ENCODE results near the gene CDCA8. TPM values are rescaled to one million over a fixed set of nuclear protein-coding genes. Genes with fewer than 3 reads are reported as not detected.
A peak's percentile ranks its signal among the peaks of the same experiment; 100 is the strongest.
"Not testable (repeated sequence)": the region's sequence is repeated elsewhere in the genome, so short reads cannot be mapped to it uniquely, and the experiment has no call there.

The CDCA8 gene
- polyA plus RNA-seq, 2 of the 4 experiments (the other 2 are of a cell fraction) = 26.8 to 32.1 TPM

GRCh38 chr1:37682334-37682987 is 9.9 kb upstream of the CDCA8 start:
- TF ChIP-seq HOXB13 (CRISPR knock-in tag; IDR thresholded peaks at IDR 0.05; ENCODE audit: low read depth) (no peak), RAD21 (conservative IDR thresholded peaks at IDR 0.05 in 1 of 2, IDR thresholded peaks at IDR 0.05 in 1 of 2) (peak; percentile 75 to 79), SMC3 (IDR thresholded peaks at IDR 0.05) (peak; percentile 71), CTCF (IDR thresholded peaks at IDR 0.05) (peak; percentile 76)
- Histone ChIP-seq H3K4me1 (no peaks in the 10 kb centered on the region), H3K9me3 (no peaks in the 10 kb centered on the region), H3K4me3 (no peak overlapping the region), H3K4me2 (no peak overlapping the region), H3K27ac (no peak overlapping the region)
- ChIA-PET POLR2A (no interaction called here), CTCF (interaction anchor here (0.7 to 7.7 kb wide), 45 partner anchors 8 to 1296 kb away, joined by 3 to 128 read pairs (median 4); partner anchors contain the start of genes CDCA8, GNL2 and MEAF6)
- DNase-seq (ENCODE audit: low read depth in 1 of 2, low spot score in 1 of 2) (peak; percentile 40 to 44), FAIRE-seq (no peak), ATAC-seq (peak; percentile 59 to 87; a peak in 5 of 6 replicates)
- WGBS (ENCODE audit: missing lambda C conversion rate) = 65% methylated on average over 5 of the region's 5 CpGs

- POLR2A ChIA-PET; H3K9me3 ChIP-seq; FAIRE-seq; H3K4me2 ChIP-seq; H3K27ac ChIP-seq; DNase-seq (ENCODE audit: low read depth in 1 of 2, low spot score in 1 of 2); ATAC-seq; H3K4me1 ChIP-seq; H3K4me3 ChIP-seq: not testable (repeated sequence)
- 92% methylated on average over 9 of the region's 9 CpGs for WGBS (ENCODE audit: missing lambda C conversion rate)
- CTCF ChIA-PET = interaction anchor here (1.2 to 7.7 kb wide), 10 partner anchors 8 to 1297 kb away, joined by 3 to 128 read pairs (median 8); partner anchors contain the start of gene CDCA8
These were observed 8.1 kb upstream of the CDCA8 start for GRCh38 chr1:37684182-37684581.

- H3K4me1 ChIP-seq = peaks cover 10% of the 10 kb centered on the region; the same call in 1 of the 3 replicates
- TF ChIP-seq GATA3 (IDR thresholded peaks at IDR 0.05; ENCODE audit: borderline replicate concordance) = no peak
- no peak for TF ChIP-seq RARB (CRISPR knock-in tag; IDR thresholded peaks at IDR 0.05)
- no peak for TF ChIP-seq KDM5A (IDR thresholded peaks at IDR 0.05)
- TF ChIP-seq FOXS1 (CRISPR knock-in tag; IDR thresholded peaks at IDR 0.05) = no peak
- TF ChIP-seq CTCF (IDR thresholded peaks at IDR 0.05) = no peak
- H3K9me3 ChIP-seq = no peaks in the 10 kb centered on the region
- WGBS (ENCODE audit: missing lambda C conversion rate) = 85% methylated on average over 3 of the region's 3 CpGs
- FAIRE-seq (no peak), DNase-seq (ENCODE audit: low read depth in 1 of 2, low spot score in 1 of 2) (no peak), ATAC-seq (no peak)
- no peak overlapping the region for H3K4me3 ChIP-seq
- H3K4me2 ChIP-seq = no peak overlapping the region
- CTCF ChIA-PET = interaction anchor here (0.9 to 1.7 kb wide), 3 partner anchors 13 to 123 kb away, joined by 3 to 7 read pairs (median 7); no protein-coding TSS in a partner anchor
- POLR2A ChIA-PET = no interaction called here
- no peak overlapping the region for H3K27ac ChIP-seq
These were observed 6.6 kb upstream of the CDCA8 start for GRCh38 chr1:37685722-37686121.

GRCh38 chr1:37687764-37688163 is 4.6 kb upstream of the CDCA8 start:
- DNase-seq (ENCODE audit: low read depth in 1 of 2, low spot score in 1 of 2); FAIRE-seq; POLR2A ChIA-PET; H3K4me2 ChIP-seq; H3K27ac ChIP-seq; ATAC-seq; H3K4me3 ChIP-seq; CTCF ChIA-PET; H3K9me3 ChIP-seq: not testable (repeated sequence)
- WGBS (ENCODE audit: missing lambda C conversion rate) = 94% methylated on average over 2 of the region's 2 CpGs
- H3K4me1 ChIP-seq = peaks cover 14% of the 10 kb centered on the region; the same call in 2 of the 3 replicates

GRCh38 chr1:37688926-37689325 is 3.4 kb upstream of the CDCA8 start:
- DNase-seq (ENCODE audit: low read depth in 1 of 2, low spot score in 1 of 2) (no peak), FAIRE-seq (no peak), ATAC-seq (no peak)
- H3K4me3 ChIP-seq = peak overlapping the region; percentile 81
- no peak overlapping the region; a peak in 1 of 6 replicates for H3K27ac ChIP-seq
- CTCF ChIA-PET = interaction anchor here (0.6 to 1.4 kb wide), 5 partner anchors 11 to 171 kb away, joined by 3 to 8 read pairs (median 4); partner anchors contain the start of gene MTF1
- H3K9me3 ChIP-seq = no peaks in the 10 kb centered on the region
- WGBS (ENCODE audit: missing lambda C conversion rate) = 90% methylated on average over 4 of the region's 4 CpGs
- POLR2A ChIA-PET = interaction anchor here (0.7 kb wide), 1 partner anchor 86 kb away, joined by 3 read pairs; no protein-coding TSS in a partner anchor
- H3K4me1 ChIP-seq = peaks cover 20% of the 10 kb centered on the region; the same call in 2 of the 3 replicates
- H3K4me2 ChIP-seq = peak overlapping the region; percentile 97
- TF ChIP-seq BHLHE40 (IDR thresholded peaks at IDR 0.05; ENCODE audit: low read depth, low read length) = no peak
- TF ChIP-seq RCOR1 (IDR thresholded peaks at IDR 0.05; ENCODE audit: low read depth, low read length) = no peak
- no peak for TF ChIP-seq NPAS2 (CRISPR knock-in tag; IDR thresholded peaks at IDR 0.05; ENCODE audit: borderline replicate concordance)
- TF ChIP-seq PBX3 (IDR thresholded peaks at IDR 0.05) = no peak
- TF ChIP-seq ATOH8 (CRISPR knock-in tag; IDR thresholded peaks at IDR 0.05; ENCODE audit: low read depth) = no peak
- TF ChIP-seq HDAC2 (IDR thresholded peaks at IDR 0.05) = no peak
- no peak for TF ChIP-seq EP300 (IDR thresholded peaks at IDR 0.05)
- TF ChIP-seq GATA3 (IDR thresholded peaks at IDR 0.05; ENCODE audit: borderline replicate concordance) = no peak
- no peak for TF ChIP-seq TFCP2L1 (CRISPR knock-in tag; IDR thresholded peaks at IDR 0.05)
- TF ChIP-seq HOXA7 (CRISPR knock-in tag; IDR thresholded peaks at IDR 0.05) = no peak
- no peak for TF ChIP-seq EHF (CRISPR knock-in tag; IDR thresholded peaks at IDR 0.05)
